Measurements from ENCODE around the gene BTAF1. TPM values are rescaled to one million over a fixed set of nuclear protein-coding genes. Genes with fewer than 3 reads are reported as not detected.

The BTAF1 gene
- total RNA-seq, 4 donors from 2014 or later: 46.6 to 215 (median 61.0) TPM

- DNase-seq (ENCODE audit: low spot score in 2 of 2): no peak
- TF ChIP-seq, protein P1, sequence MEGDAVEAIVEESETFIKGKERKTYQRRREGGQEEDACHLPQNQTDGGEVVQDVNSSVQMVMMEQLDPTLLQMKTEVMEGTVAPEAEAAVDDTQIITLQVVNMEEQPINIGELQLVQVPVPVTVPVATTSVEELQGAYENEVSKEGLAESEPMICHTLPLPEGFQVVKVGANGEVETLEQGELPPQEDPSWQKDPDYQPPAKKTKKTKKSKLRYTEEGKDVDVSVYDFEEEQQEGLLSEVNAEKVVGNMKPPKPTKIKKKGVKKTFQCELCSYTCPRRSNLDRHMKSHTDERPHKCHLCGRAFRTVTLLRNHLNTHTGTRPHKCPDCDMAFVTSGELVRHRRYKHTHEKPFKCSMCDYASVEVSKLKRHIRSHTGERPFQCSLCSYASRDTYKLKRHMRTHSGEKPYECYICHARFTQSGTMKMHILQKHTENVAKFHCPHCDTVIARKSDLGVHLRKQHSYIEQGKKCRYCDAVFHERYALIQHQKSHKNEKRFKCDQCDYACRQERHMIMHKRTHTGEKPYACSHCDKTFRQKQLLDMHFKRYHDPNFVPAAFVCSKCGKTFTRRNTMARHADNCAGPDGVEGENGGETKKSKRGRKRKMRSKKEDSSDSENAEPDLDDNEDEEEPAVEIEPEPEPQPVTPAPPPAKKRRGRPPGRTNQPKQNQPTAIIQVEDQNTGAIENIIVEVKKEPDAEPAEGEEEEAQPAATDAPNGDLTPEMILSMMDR (IDR thresholded peaks at IDR 0.05): no peak
- TF ChIP-seq EP300 (IDR thresholded peaks at IDR 0.05) (no peak), POLR2A (IDR thresholded peaks at IDR 0.05) (no peak), POLR2AphosphoS5 (IDR thresholded peaks at IDR 0.05) (no peak)
- under 1% methylated on average over 19 of the region's 19 CpGs for WGBS
- Histone ChIP-seq H3K27me3 (no peaks in the 10 kb centered on the region), H3K27ac (peak within 1 kb of the TSS; percentile 70), H3K4me3 (peak within 1 kb of the TSS; percentile 84), H3K4me1 (peaks cover 26% of the 10 kb centered on the region), H3K36me3 (no peaks in the 10 kb centered on the region), H3K9me3 (no peaks in the 10 kb centered on the region)
Measured at GRCh38 chr10:91909117-91909677, 14.4 kb upstream of the BTAF1 start, which contains the start of gene FGFBP3. TSS of gene FGFBP3 (minus strand) at chr10:91909486. CDS start at chr10:91908969, 517 bp downstream.

DNA sequence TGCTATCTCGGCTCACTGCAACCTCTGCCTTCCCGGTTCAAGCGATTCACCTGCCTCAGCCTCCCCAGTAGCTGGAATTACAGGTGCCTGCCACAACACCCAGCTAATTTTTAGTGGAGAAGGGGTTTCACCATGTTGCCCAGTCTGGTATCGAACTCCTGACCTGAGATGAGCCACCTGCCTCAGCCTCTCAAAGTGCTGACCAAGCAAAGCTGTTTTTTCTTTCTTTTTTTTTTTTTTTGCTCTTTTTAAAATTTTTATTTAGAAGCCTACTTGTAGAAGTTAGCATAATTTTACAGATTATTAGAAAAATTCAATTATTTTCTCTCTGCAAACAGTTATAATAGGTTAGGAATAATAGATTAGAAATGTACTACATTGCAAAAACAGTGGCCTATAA is 13.1 kb upstream of the BTAF1 start:
- no peak for TF ChIP-seq POLR2AphosphoS5 (IDR thresholded peaks at IDR 0.05)
- TF ChIP-seq, protein P1 (IDR thresholded peaks at IDR 0.05): no peak
- Histone ChIP-seq H3K27ac (no peak overlapping the region), H3K9me3 (no peaks in the 10 kb centered on the region), H3K27me3 (no peaks in the 10 kb centered on the region), H3K4me1 (peaks cover 26% of the 10 kb centered on the region), H3K4me3 (no peak overlapping the region), H3K36me3 (no peaks in the 10 kb centered on the region)
- no peak for DNase-seq (ENCODE audit: low spot score in 2 of 2)
- 97% methylated on average over 4 of the region's 4 CpGs for WGBS

DNA sequence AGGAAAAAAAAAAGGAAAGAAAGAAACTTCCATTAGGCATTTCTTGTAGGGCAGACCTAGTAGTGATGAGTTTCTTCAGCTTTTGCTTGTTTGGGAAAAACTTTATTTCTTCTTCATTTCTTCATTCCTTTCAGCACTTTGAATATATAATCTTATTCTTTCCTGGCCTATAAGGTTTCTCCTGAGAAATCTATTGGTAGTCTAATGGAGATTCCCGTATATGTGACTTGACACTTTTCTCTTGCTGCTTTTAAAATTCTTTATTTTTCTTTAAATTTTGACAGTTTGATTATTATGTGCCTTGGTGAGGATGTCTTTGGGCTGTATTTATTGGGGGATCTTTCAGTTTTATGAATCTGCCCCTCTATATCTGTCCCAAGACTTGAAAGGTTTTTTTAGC is 3.9 kb upstream of the BTAF1 start:
- H3K4me1 ChIP-seq: peaks cover 10% of the 10 kb centered on the region
- no peaks in the 10 kb centered on the region for H3K9me3 ChIP-seq
- H3K36me3 ChIP-seq: no peaks in the 10 kb centered on the region
- H3K27ac ChIP-seq: no peak overlapping the region
- 96% methylated on average over 1 of the region's 1 CpG for WGBS
- DNase-seq (ENCODE audit: low spot score in 2 of 2): no peak
- TF ChIP-seq EP300 (IDR thresholded peaks at IDR 0.05): no peak
- no peak for TF ChIP-seq POLR2AphosphoS5 (IDR thresholded peaks at IDR 0.05)
- peaks cover 5% of the 10 kb centered on the region for H3K27me3 ChIP-seq
- no peak overlapping the region for H3K4me3 ChIP-seq

DNA sequence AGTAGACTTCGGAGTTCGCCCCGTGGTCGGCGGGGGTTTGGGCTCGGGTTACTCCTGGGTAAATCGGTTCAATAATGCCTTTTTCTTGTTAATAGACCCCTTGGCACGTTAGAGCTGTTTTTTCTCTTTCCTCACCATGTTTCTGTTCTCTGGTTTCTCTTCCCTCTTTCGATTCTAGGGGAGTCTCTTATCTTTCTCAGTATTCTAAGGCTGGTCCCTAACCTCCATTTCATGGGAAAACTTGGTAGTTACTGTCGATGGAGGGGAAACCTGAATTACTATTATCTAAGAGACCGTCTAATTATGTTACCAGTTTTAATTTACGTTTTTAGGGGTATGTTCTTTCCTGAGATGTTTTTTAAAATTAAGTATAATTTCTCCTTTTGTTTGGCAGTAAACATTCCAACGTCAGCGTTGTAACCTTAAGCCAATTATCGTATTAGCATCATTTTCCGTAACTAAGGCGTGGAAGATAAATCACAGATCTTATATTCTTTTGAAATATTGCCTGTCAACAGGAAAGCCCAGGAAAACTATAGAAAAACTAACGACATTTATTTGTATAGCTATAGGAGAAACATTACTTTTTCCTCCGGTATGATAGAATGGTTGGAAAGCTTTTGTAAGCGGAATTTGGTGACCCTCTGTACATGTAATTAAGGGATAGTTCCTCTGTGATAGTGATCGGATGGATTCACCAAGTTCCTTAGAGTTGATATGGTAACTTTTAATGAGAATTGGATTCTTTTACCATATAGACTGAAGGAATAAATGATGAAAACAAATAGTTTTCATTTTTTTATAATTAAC is 847 bp downstream of the BTAF1 start:
- TF ChIP-seq POLR2AphosphoS5 (IDR thresholded peaks at IDR 0.05) (no peak), EP300 (IDR thresholded peaks at IDR 0.05) (no peak), POLR2A (IDR thresholded peaks at IDR 0.05) (no peak)
- TF ChIP-seq, protein P1 (IDR thresholded peaks at IDR 0.05): no peak
- no peak for DNase-seq (ENCODE audit: low spot score in 2 of 2)
- Histone ChIP-seq H3K36me3 (no peaks in the 10 kb centered on the region), H3K27me3 (no peaks in the 10 kb centered on the region), H3K4me1 (peaks cover 34% of the 10 kb centered on the region), H3K27ac (peak overlapping the region; percentile 97), H3K9me3 (no peaks in the 10 kb centered on the region), H3K4me3 (peak overlapping the region; percentile 85)
- WGBS: 3% methylated on average over 21 of the region's 21 CpGs

GRCh38 chr10:91925022-91925320 is 1.4 kb downstream of the BTAF1 start:
- Histone ChIP-seq H3K27me3 (no peaks in the 10 kb centered on the region), H3K4me1 (peaks cover 37% of the 10 kb centered on the region), H3K4me3 (peak overlapping the region; percentile 85), H3K36me3 (no peaks in the 10 kb centered on the region), H3K27ac (no peak overlapping the region), H3K9me3 (no peaks in the 10 kb centered on the region)
- DNase-seq (ENCODE audit: low spot score in 2 of 2): no peak
- 53% methylated on average over 2 of the region's 2 CpGs for WGBS
- no peak for TF ChIP-seq EP300 (IDR thresholded peaks at IDR 0.05)
- TF ChIP-seq, protein P1 (IDR thresholded peaks at IDR 0.05): no peak
- TF ChIP-seq POLR2AphosphoS5 (IDR thresholded peaks at IDR 0.05): no peak
- no peak for TF ChIP-seq POLR2A (IDR thresholded peaks at IDR 0.05)
